NCI-H82 (cell line): ENCODE data around the gene SHB.
"Not testable (repeated sequence)": the region's sequence is repeated elsewhere in the genome, so short reads cannot be mapped to it uniquely, and the experiment has no call there.

Experiments used
- DNase-seq: peaks from one replicate; lab custom pipeline; 2025; lab: John Stamatoyannopoulos, UW

SHB gene

GRCh38 chr9:37918665-37919170 lies 150.3 kb downstream of the SHB start:
- no peak for DNase-seq

GRCh38 chr9:37917801-37918664 lies 151.0 kb downstream of the SHB start:
- no peak for DNase-seq

GRCh38 chr9:37917313-37917731 lies 151.7 kb downstream of the SHB start:
- no peak for DNase-seq

- no peak for DNase-seq
Observed at GRCh38 chr9:37916471-37917312, 152.3 kb downstream of the SHB start.

GRCh38 chr9:37915911-37916470 lies 153.0 kb downstream of the SHB start:
- no peak for DNase-seq

GRCh38 chr9:37914701-37915358 lies 154.2 kb downstream of the SHB start:
- DNase-seq = no peak

GRCh38 chr9:37914154-37914551 lies 154.9 kb downstream of the SHB start:
- no peak for DNase-seq

- peak; percentile 86 for DNase-seq
Observed at GRCh38 chr9:37913480-37914153, 155.4 kb downstream of the SHB start.

GRCh38 chr9:37911271-37911681 lies 157.8 kb downstream of the SHB start:
- no peak for DNase-seq

GRCh38 chr9:37910271-37910670 lies 158.8 kb downstream of the SHB start:
- no peak for DNase-seq

- DNase-seq = not testable (repeated sequence)
Observed at GRCh38 chr9:37909836-37910235, 159.2 kb downstream of the SHB start.

- DNase-seq = no peak
Observed at GRCh38 chr9:37909326-37909725, 159.7 kb downstream of the SHB start.

- no peak for DNase-seq
Observed at GRCh38 chr9:37908698-37909186, 160.3 kb downstream of the SHB start.

GRCh38 chr9:37908283-37908682 lies 160.7 kb downstream of the SHB start:
- no peak for DNase-seq

- DNase-seq = no peak
Observed at GRCh38 chr9:37906312-37907239, 162.5 kb downstream of the SHB start.

GRCh38 chr9:37905776-37906175 lies 163.3 kb downstream of the SHB start:
- DNase-seq = no peak

- peak; percentile 48 for DNase-seq
Observed at GRCh38 chr9:37905131-37905505, 163.9 kb downstream of the SHB start.

- peak; percentile 52 for DNase-seq
Observed at GRCh38 chr9:37904445-37905130, 164.4 kb downstream of the SHB start.

- DNase-seq = peak; percentile 89
Observed at GRCh38 chr9:37903647-37904444, 165.2 kb downstream of the SHB start, which contains the start of gene SLC25A51. TSS of gene SLC25A51 (minus strand) at chr9:37904127. CDS start at chr9:37888550, 15,577 bp downstream.
